GM18519 (cell line): ENCODE results near the gene EFR3B.

Experiments
- ATAC-seq: cut with Tn5 transposase; IDR thresholded peaks from one replicate; pipeline ENCODE4 v1.9.1; 2021; ENCODE audit warnings: mild to moderate bottlenecking, moderate library complexity; ENCODE audit not compliant: unreplicated experiment, low FRiP score

EFR3B gene

DNA sequence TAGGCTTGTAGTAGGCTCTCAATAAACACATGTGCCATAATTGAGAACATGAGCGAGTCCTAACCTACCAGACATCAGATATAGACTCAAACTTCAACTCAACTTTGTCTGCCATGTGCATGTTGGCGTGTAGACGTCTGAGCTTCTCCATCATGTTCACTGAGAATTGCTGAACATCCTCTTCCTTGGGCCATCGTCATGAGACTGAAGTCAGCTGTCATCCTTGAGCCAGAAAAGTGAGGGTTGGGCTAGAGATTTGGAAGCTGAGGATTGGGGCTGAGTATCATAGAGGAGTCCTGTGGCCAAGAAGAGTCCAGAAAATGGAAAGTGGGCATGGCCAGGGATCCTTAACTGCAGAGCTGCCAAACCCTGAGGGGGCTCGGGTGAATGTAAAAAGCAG, 7.8 kb upstream of the EFR3B start:
- no peak for ATAC-seq

DNA sequence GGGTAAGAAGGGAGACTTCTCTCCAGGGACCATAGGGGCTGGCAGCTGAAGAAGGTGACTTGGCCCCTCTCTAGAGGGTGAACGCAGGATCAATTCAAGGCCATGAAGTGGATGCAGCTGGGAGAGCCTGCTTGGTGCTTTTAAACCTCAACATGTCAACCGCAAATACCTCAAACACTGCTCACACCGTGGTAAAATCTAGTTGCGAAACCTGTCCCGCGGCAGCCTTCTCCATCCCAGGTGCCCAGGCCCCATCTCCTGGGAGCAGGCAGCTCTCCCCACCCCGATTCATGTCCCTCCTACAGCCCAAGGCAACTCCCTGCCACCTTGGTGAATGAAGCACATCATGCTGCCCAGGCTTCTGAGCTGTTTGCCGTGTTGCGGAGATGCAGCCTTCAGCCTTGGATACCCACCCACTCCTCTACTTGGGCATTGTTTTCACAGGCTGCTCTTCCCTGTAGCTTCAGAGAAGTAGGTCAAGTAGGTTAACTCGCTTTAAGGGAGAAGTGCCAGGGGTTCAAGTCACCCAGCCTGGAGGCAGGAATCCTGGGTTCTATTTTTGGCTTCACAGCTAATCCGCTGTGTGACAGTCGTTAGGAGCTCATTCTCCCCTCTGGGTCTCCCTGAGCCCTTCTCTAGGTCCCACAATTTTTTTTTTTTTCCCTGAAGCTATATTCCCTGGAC, 6.2 kb upstream of the EFR3B start:
- no peak for ATAC-seq

DNA sequence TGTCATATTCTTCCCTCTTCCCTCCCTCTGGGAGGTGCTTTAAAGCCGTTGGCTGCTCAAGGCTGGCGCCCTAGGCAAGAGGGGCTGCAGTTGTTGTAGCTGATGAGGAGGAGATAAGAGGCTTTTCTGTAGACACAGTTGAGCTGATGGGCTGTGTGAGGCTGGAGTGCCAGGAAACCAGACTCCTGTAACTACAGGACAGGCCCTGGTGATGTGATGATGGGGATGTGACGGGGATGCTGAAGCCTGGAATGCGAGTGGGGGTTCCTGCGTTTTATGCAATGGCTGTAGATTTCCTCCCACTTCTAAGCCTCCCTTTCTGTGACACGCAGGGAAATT, 5.7 kb upstream of the EFR3B start:
- ATAC-seq = no peak

DNA sequence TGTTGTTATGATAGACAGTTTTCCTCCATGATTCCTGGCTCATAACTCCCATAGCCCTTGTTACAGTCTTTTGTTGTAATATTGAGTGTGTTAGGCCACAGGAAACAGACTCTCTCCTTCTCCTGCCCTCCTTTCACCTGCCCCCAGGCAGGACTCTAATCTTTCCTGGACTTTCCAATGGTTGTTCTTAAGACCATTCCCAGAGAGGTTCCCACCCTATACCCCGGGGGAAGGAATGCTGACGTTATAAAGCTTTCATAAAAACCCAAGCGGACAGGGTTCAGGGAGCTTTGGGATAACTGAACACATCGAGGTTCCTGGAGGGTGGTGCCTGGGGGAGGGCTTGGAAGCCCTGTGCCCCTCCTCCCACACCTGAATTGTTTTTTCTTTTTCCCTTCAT, 2.8 kb upstream of the EFR3B start:
- ATAC-seq = no peak

DNA sequence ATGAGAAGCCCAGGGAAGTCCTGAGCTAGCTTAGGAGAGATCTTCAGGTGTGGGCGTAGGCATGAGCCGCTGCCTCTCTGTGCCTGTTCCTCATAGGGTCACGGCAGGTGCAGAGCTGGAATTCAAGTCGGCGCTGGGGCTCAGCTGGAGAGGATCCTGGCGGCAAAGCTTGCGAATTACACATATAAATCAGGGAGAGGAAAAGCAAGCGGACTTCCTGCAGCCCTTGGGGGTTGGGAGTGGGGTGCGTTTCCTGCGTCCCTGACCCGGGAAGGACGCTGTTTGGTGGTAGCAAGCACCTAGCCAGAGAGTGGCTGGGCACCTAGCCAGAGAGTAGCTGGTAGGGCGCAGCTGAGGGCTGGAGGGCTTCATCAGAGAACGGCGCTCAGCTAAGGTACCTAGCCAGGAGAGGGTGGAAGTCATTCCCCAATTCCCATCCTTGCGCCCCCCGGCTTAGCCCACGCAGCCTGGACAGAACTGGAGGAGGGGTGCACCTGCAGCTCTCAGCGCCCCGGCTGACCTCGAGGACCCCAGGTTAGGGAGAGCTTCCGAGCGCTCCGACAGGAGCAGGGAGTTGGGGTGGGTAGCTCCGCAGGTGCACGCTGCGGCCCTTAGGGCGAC, 459 bp upstream of the EFR3B start:
- no peak for ATAC-seq

DNA sequence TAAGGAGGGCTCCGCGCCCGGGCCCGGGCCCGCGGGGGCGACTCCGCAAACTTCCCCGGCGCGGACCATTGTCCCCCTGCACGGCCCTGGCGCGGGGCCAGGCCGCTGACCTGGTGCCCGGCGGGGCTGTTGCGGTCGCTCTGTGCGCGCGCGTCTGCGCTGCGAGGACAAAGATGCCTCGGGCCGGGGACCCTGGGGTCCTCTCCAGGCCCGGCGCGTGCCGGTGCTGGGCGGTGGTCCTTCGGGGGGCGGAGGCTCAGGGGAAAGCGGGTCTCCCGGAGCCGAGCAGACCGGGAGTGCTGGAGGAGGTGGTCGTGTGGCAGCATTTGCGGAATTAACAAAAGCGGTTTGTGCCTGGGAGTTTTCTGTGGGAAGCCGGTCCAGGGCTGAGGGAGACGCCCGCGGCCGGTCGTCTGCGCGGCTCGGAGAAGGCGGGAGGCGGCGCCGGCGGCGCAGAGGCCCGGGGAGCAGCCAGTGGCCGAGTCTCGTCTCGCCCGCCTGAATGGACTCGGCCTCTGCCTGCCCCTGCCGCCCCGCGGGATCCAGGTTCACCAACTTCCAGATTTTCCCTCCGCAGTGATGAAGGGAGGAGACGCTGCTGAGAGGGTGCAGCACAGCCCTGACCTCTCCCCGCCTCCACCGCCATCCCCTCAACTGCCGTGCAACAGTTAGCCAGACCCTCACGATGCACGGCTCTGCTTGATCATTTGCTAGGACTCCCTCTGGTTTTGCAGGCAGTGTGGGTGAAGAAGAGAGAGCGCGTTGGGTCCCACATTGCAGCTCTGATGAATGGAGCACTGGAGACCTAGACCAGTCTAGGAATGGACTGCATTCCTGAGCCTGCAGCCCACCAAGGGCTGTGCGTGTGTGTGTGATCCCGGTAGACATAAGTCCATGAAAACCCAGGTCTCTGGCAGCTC, 705 bp downstream of the EFR3B start:
- peak; percentile 20 for ATAC-seq

DNA sequence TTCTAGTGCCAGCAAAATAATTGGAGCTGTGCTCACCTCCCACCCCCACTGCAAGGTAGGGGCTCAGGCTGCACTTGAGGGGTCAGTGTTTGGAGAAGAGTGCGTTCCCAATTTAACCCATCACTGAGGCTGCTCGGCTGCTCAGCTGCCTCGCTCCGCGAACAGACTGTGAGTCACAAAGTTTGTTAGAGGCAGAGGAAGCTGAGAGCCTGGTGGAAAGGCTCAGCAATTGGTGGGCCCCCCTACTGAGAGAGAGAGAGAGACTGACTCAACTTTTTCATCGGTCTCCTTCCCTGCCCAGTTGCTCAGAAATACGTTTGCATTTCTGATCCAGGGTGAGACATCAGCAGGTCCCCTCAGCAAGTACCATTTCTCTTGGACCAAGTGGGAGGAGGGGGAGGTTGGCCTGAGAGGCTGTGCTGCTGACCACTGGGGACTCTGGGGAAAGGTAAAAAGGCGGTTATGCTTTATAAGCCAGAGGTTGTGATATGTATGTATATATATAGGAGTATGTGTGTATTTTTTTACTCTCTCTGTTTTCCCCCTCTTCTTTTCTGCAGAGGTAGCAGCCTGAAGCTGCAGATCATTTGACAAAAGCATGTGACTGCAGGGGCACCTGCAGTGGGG, 1.5 kb downstream of the EFR3B start:
- ATAC-seq = no peak

DNA sequence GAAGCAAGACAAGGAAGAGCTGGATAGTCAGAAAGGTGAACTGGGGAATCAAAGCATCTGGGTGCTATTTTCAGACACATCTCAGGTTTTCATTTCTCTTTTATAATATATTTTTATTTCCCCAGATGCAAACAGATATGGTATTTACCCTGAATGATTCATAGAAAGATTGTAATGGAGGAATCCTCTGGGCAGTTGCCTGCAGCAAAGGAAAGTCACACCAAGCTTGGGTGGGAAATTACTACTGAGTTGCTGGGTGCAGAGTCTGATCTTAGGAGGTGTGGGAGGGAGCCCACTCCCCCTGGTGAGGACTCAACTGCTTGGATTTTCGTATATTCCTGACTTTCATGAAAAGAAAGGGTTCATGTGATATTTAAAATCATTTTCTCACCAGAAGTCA, 2.1 kb downstream of the EFR3B start:
- no peak for ATAC-seq

DNA sequence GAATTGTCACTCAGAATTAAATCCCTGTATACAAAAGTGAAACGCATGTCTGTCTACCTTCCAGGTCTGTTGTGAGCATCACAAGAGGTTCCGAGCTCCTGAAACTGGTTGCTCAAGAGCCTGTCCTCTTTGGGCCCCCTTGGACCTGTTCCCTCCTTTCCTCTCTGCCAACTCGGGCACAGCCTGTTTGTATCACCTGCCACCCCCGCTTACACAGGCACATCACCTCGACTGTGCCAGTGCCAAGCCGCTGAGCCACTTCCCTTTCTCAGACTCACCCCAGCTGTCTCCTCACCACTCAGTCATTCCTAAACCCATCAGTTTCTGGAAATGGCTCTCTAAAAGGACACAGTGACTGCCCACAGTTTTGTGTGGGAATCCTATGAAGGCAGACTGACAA, 3.1 kb downstream of the EFR3B start:
- no peak for ATAC-seq

DNA sequence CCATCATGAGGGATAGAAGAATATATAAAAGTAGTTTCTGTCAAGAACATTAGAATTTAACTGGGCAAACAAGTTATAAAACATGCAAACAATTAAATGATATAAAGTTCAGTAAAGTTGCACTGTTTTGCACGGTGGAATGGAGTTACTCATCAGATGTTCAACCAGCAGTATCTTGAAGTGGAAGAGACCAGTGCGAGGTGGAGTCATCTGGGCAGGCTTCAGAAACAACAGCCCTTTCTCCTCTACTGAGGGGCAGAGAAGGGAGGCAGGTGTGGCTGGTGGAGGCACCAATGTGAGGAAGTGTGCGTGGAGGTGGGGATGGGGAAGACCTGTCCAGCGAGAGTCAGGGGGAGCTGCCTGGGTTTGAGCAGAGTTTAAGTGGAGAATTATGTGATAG, 7.5 kb downstream of the EFR3B start:
- no peak for ATAC-seq

DNA sequence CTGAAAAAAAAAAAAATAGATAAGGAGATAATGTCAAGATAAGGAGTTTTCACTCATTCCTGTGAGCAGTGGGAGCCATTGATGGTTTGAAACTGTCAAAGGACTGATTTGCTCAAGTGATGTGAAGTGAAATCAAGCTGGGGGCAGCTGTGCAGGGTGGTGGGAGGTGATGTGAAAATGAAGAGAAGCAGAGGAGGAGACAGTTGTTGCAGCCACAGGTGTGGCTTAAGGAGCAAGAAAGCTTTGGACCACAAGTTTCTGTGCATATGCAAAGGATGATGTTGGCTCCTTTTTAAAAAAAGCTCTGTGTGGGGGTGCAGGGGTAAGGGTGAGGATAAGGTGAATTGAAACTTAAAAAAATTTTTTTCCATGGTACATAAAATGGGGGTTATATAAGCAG, 8.3 kb downstream of the EFR3B start:
- no peak for ATAC-seq

DNA sequence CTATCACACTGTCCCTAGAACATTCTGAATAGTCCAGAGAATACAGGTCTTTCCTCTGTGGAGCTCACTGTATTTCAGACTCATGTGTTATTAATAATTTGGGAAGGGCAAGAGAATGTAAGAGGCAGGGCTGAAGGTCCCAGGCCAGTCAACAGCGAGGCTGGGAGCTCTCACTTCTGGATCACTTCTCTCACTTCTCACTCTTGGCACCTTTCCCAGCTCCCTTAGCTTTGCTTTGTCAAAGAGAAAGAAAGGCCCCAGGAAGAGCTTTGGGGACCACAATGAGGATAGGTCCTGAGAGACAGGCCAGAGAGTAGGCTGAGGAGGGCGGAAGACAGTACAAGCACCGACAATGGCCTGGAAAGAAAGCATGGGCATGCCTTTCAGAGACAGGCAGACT, 11.2 kb downstream of the EFR3B start:
- no peak for ATAC-seq

DNA sequence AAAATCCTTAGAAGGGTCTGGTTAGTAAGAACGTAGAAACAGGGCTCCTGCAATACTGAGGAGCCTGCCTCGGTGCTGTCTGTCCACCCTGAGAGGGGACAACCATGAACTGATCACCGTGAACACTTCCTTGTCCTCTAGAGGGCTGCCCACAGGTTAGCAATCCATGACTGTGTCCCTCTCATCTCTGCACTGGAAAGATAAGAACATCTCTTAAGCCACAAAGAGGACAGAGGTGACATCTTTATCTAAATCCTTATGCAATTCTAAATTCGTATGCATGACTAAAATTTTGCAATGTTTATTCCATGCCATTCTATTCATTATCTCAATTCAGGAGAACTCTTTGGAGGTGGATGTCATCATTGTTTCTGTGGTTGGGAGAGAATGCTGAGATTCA, 12.8 kb downstream of the EFR3B start:
- ATAC-seq = no peak

DNA sequence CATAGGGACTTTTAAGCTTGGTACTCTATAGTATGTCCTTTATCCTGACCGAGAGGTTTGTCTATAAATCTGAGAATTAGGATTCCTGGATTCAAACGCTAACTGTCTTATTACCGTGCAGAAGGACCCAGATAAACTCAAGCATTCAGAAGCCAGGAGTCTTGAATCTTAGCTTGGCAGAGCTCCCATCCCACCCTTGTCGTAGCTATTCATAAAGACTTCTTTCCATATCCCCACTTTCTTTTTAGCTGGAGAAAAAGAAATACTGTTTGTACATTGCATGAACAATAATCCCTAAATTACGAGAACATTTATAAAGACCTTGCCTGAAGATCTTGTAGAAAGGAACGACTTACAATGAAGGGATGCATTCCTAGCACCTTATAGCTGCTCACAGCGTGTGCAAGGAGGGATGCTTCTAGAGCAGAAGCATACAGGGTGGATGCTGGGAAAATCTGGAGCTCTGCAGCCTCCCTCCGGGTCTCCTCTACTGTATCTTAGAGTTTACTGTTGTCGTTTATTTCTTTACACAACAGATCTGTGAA, 13.6 kb downstream of the EFR3B start:
- no peak for ATAC-seq

DNA sequence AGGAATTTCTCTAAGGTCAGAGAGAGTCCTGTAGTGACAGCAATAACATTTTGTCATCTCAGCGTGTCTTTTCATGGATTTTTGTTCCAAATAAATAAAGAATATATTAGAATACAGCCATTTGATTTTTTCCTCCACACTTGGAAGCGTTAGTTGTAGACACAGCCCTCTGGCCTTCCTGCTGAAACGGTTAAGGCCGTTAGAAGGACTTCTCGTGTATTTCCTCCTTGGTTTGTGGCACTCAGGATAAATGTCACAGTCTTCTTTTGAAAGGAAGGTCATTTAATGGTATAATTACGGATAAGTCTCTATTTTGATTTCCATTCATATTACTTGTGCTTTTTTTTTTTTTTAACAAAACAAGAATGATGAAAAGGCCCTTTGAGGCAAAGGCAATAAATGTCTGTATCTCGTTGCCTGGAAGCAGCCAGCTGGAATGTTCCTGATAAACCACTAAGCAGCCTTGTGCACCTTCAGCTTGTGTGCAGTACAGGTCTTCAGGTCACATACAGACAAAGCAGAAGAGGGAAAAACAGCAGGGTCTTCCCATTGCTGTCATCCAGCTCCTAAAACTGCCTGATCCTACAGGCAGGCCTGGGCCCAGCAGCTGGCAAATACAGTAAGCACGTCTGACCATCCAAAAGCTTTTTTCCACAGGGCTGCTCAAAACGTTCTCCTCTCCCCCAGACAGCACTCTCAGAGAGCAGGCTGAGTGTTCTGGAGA, 14.4 kb downstream of the EFR3B start:
- ATAC-seq = no peak

DNA sequence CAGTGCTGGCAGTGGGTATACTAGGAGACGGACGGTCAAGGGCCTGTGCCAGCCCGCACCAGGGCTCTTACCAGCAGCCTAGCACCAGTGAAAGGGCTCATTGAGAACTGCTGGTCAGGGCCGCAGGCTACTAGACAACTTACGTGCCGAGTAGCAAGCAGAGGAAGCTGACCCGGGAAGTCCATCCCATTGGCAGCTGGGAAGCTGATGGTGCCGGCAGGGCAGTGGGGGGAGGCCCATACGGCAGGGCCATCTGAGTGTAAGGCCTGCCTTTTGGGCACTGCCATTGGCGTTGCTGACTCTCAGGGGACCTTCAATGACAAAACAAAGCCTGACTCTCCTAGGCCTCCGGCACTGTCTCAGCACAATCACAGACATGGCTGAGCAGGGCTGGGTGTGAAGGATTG, 20.6 kb downstream of the EFR3B start:
- no peak for ATAC-seq

DNA sequence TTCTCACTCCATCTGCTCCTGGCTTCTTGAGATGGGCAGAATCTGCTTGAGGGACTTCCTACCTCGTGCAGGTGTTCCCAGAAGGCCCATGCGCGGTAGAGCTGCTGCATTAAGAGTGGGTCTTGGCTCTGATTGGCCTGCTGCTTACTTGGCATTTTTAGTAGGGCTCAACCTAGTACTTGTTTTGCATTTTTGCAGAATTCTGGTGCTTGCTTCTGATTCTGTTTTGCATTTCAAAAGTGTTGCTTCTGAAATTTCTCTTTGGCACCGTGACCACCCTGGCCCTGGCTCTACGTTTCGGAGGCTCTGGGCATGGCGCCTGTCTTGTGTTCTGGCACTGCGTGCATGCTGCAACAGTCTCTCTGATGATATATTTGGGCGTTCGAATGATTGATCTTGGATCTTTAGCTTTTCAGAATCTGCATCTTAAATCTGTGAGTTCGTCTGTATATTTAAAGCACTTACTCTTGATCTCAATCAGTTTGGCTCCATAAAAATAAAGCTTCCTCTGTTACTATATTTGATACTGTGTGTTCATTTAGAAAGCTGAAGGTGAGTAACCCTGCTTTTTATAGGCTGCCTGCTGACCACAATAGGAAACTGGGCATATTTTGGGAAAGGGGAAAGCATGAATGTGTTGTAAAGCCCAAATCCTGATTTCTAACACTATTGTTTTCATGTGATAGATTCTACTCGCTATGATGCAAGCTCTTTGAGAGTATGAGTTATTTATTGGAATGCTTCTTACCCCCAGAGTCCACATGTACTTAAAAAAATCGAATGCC, 22.2 kb downstream of the EFR3B start:
- ATAC-seq = no peak

DNA sequence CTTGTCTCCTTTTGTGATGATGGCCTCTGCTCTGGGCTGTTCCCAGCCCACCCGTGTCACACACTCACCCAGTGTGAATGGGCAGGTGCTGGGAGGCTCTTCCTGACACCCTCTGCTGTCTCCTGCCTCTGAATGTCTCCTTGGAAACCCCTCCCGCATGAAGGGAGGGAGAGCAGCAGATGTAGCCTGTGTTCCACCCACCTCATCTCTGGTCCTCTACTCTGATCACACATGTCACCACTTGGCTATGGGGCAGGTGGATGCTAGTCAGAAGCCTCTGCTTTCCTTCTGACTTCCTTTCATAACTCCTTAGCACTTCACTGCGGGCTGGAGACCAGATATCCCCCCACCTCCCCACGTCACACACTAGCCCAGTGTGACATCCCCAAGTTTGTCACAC, 23.9 kb downstream of the EFR3B start:
- ATAC-seq = no peak

DNA sequence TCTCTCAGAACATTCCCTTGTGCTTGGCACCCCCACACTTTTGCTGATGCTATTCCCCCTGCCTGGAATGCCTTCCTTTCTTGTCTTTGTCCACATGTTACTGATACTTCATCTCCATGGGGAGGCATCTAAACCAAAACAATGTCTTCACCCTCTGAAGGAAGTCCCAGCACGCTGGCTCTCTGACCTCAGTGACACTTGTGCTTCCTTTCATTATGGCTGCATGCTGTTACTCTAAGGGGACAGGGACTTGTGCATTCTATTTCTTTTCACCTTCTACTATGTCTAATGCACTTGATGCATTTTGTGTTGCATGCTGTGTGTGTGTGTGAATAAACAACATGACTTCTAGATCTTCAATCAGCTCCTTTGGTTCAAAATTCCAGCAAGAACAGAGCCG, 24.6 kb downstream of the EFR3B start:
- no peak for ATAC-seq

DNA sequence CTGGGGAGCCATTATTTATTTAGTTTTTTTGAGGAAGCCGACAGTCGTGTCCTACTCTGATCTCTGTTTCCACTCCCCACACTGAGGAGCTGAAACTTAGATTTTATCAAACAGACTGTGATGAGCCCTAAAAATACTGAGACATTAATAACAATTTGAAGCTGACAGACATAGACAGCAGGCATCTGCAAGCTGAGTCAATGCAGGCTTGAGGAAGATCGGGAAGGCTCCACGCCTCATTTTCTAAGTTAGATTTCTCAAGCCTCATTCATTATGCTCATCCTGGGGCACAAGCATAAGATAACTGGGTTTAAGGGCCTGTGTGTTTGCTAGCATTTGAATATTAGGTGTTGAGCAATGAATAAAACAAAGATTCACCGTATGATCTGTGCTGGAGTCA, 26.3 kb downstream of the EFR3B start:
- no peak for ATAC-seq
